GM12874 (cell line): ENCODE measurements around the gene CASP8AP2.

Experiments used
- CTCF ChIP-seq: IDR thresholded peaks from 2 replicates; pipeline ENCODE4 v1.5.1; 2011; ENCODE audit warnings: low read depth, mild to moderate bottlenecking, control low read depth, low read length, moderate library complexity; ENCODE audit not compliant: insufficient read depth

CASP8AP2 gene

GRCh38 chr6:89886378-89887120, 56.9 kb downstream of the CASP8AP2 start:
- no peak for TF ChIP-seq CTCF

- no peak for TF ChIP-seq CTCF
Observed at GRCh38 chr6:89887452-89888137, 57.9 kb downstream of the CASP8AP2 start.

- TF ChIP-seq CTCF: no peak
Observed at GRCh38 chr6:89888138-89888514, 58.4 kb downstream of the CASP8AP2 start.

DNA sequence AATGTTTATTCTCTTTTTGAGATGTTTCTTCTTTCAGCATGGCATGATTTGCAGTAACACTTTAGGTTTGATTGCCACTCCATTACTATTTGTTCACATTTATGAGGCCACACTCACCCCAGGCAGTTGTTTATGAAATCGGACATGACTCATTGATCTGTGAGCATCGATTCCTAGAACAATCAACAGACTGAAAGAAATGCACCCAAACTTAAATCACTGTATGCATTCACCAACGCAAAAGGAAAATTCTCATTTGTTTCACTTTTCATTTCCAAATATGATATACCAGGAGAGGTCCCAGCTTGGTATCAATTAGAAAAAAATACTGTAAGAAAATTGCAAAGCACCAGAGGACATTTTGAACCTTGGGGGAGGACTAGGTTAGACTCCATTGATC, 59.2 kb downstream of the CASP8AP2 start:
- no peak for TF ChIP-seq CTCF

- TF ChIP-seq CTCF: 0 out of 2 replicates have a peak, but pooled peaks have one; percentile 4
Observed at GRCh38 chr6:89892577-89892976, 62.9 kb downstream of the CASP8AP2 start.

GRCh38 chr6:89894169-89894568, 64.5 kb downstream of the CASP8AP2 start, which contains the start of gene GJA10:
Gene GJA10, plus strand, starts transcription at chr6:89894469. Its CDS starts 0 bp downstream, at chr6:89894469.
- TF ChIP-seq CTCF: no peak

- TF ChIP-seq CTCF: no peak
Observed at GRCh38 chr6:89895276-89895874, 65.7 kb downstream of the CASP8AP2 start.
